ENCODE data around the gene ABHD6.

The ABHD6 gene

DNA sequence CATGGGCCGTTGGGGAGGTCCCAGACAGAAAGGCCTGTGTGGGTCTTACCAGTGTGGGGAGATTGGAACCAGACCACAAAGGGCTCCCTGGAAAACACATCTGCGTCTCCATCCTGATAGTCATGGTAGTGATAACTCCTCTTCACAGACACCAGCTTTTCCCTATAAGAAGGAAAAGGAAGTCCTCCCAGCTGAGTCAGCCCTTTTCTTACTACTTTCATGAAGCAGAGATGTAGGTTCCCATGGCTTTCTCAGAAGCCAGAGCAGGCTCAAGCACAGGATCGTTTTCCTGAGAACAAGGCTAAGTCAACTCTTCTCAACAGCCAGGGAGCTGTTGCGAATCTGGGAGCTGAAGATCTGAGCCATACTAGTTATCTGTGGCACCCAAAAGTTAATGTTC lies 32.9 kb upstream of the ABHD6 start (continued):
- TF ChIP-seq, protein P1, sequence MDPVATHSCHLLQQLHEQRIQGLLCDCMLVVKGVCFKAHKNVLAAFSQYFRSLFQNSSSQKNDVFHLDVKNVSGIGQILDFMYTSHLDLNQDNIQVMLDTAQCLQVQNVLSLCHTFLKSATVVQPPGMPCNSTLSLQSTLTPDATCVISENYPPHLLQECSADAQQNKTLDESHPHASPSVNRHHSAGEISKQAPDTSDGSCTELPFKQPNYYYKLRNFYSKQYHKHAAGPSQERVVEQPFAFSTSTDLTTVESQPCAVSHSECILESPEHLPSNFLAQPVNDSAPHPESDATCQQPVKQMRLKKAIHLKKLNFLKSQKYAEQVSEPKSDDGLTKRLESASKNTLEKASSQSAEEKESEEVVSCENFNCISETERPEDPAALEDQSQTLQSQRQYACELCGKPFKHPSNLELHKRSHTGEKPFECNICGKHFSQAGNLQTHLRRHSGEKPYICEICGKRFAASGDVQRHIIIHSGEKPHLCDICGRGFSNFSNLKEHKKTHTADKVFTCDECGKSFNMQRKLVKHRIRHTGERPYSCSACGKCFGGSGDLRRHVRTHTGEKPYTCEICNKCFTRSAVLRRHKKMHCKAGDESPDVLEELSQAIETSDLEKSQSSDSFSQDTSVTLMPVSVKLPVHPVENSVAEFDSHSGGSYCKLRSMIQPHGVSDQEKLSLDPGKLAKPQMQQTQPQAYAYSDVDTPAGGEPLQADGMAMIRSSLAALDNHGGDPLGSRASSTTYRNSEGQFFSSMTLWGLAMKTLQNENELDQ (tag by site-specific recombination; IDR thresholded peaks at IDR 0.05; ENCODE audit: low read depth) = no peak
- TF ChIP-seq ZBTB21 (tag by site-specific recombination; IDR thresholded peaks at IDR 0.05) (no peak), ZNF2 (tag by site-specific recombination; IDR thresholded peaks at IDR 0.05) (no peak), ZNF155 (tag by site-specific recombination; IDR thresholded peaks at IDR 0.05) (no peak), ZBTB48 (tag by site-specific recombination; IDR thresholded peaks at IDR 0.05) (no peak)

DNA sequence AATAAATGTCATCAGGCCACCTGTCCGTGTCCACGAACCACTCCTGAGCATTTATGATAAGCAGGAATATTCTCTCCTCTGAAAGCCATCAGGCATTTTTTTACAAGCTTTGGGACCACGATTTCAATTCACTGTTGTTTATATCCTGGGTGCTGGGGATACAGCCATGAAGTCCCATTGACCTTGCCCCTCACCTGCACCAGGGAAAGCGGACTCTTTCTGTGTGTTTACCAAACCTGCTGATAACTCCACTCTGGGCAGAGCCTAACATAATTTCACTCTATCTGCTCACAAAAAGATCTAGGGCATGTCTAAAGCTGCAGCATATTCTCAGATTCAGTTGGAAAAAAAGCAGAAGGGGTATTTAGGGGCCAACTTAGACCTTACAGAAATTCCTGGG lies 31.6 kb upstream of the ABHD6 start:
- H3K9me3 ChIP-seq (ENCODE audit: control insufficient read depth, insufficient read depth, low read depth, low read length) = no peaks in the 10 kb centered on the region
- no peaks in the 10 kb centered on the region for H3K36me3 ChIP-seq (ENCODE audit: control insufficient read depth in 2 of 2, insufficient read depth in 1 of 2, low read length in 2 of 2)
- CTCF ChIA-PET = interaction anchor here (0.6 to 1.5 kb wide), 3 partner anchors 18 to 62 kb away, joined by 3 to 9 read pairs (median 7); no protein-coding TSS in a partner anchor
- POLR2A ChIA-PET = no interaction called here
- H3K27ac ChIP-seq (ENCODE audit: extremely low read depth, low read depth, low read length) = no peak overlapping the region
- H3K4me3 ChIP-seq (ENCODE audit: low read depth, low read length) = no peak overlapping the region
- H3K4me1 ChIP-seq (ENCODE audit: control insufficient read depth, insufficient read depth, low read length) = no peaks in the 10 kb centered on the region
- TF ChIP-seq BCL6B (tag by site-specific recombination; IDR thresholded peaks at IDR 0.05) (no peak), MZF1 (tag by site-specific recombination; IDR thresholded peaks at IDR 0.05; ENCODE audit: borderline replicate concordance) (no peak)

GRCh38 chr3:58206406-58207011 lies 31.1 kb upstream of the ABHD6 start:
- TF ChIP-seq ZNF132 (tag by site-specific recombination; IDR thresholded peaks at IDR 0.05; ENCODE audit: borderline replicate concordance) (no peak), ZNF174 (tag by site-specific recombination; IDR thresholded peaks at IDR 0.05) (no peak), GLI4 (tag by site-specific recombination; IDR thresholded peaks at IDR 0.05) (no peak), ZBTB17 (tag by site-specific recombination; IDR thresholded peaks at IDR 0.05) (no peak), PRDM6 (tag by site-specific recombination; IDR thresholded peaks at IDR 0.05) (no peak)
- ChIA-PET POLR2A (no interaction called here), CTCF (interaction anchor here (0.6 to 0.7 kb wide), 2 partner anchors 11 to 62 kb away, joined by 3 to 4 read pairs; no protein-coding TSS in a partner anchor)
- Histone ChIP-seq H3K36me3 (ENCODE audit: control insufficient read depth in 2 of 2, insufficient read depth in 1 of 2, low read length in 2 of 2) (no peaks in the 10 kb centered on the region), H3K27ac (ENCODE audit: extremely low read depth, low read depth, low read length) (no peak overlapping the region), H3K4me1 (ENCODE audit: control insufficient read depth, insufficient read depth, low read length) (no peaks in the 10 kb centered on the region), H3K9me3 (ENCODE audit: control insufficient read depth, insufficient read depth, low read depth, low read length) (no peaks in the 10 kb centered on the region), H3K4me3 (ENCODE audit: low read depth, low read length) (no peak overlapping the region)

DNA sequence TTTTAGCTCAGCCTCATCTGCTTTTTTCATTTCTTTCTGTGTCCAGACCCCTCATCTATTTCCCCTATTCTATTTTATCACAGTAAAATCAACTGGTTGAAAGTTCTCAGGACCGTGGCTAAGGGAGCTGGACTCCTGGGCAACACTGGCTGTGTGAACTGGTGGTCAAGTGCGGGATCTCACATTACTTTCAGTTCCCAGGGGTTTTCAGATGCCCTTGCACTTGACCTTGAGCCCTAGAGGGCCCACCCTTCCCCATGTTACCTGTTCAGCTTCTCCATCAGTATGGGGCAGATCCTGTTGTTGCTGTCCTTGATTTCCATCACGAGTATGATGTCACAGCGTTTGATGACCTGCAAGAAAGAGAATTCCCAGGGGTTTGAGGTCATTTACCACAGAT lies 29.6 kb upstream of the ABHD6 start:
- ChIA-PET POLR2A (no interaction called here), CTCF (interaction anchor here (0.6 to 1.0 kb wide), 5 partner anchors 10 to 321 kb away, joined by 3 to 6 read pairs (median 3); no protein-coding TSS in a partner anchor)
- TF ChIP-seq HOXD13 (CRISPR knock-in tag; IDR thresholded peaks at IDR 0.05; ENCODE audit: borderline replicate concordance) = no peak
- no peak for TF ChIP-seq ZBTB20 (tag by site-specific recombination; IDR thresholded peaks at IDR 0.05)
- TF ChIP-seq ZNF555 (tag by site-specific recombination; conservative IDR thresholded peaks at IDR 0.05) = no peak
- TF ChIP-seq ZNF37A (tag by site-specific recombination; IDR thresholded peaks at IDR 0.05) = no peak
- Histone ChIP-seq H3K36me3 (ENCODE audit: control insufficient read depth in 2 of 2, insufficient read depth in 1 of 2, low read length in 2 of 2) (no peaks in the 10 kb centered on the region), H3K4me3 (ENCODE audit: low read depth, low read length) (no peak overlapping the region), H3K9me3 (ENCODE audit: control insufficient read depth, insufficient read depth, low read depth, low read length) (no peaks in the 10 kb centered on the region), H3K27ac (ENCODE audit: extremely low read depth, low read depth, low read length) (no peak overlapping the region), H3K4me1 (ENCODE audit: control insufficient read depth, insufficient read depth, low read length) (no peaks in the 10 kb centered on the region)

Data from HEK293 (cell line).